Skin of body (tissue), 3 donors: ENCODE data around the gene OR4Q3. TPM values are rescaled to one million over a fixed set of nuclear protein-coding genes. Genes with fewer than 3 reads are reported as not detected.
"Not testable (repeated sequence)": the region's sequence is repeated elsewhere in the genome, so short reads cannot be mapped to it uniquely, and the experiment has no call there.

ENCODE experiments used
- DNase-seq: peaks from one replicate; lab custom pipeline; 2025; lab: John Stamatoyannopoulos, UW
- small RNA-seq: library from RNA; depleted of rRNA; stranded (forward); fragments of <200 nt; gene quantifications from one replicate; pipeline ENCODE3, GENCODE V24; 2014; ENCODE audit warnings: low replicate concordance
- total RNA-seq: library from RNA; depleted of rRNA; stranded (reverse); fragments of >200 nt; gene quantifications from one replicate; pipeline ENCODE4 v1.2.3, GENCODE V29; 2014

The OR4Q3 gene
- not detected for total RNA-seq

- DNase-seq = no peak
Measured at GRCh38 chr14:19743256-19743655, at the start of gene OR4Q3. TSS of gene OR4Q3 (plus strand) at chr14:19743571.

GRCh38 chr14:19729359-19729758 is 14.0 kb upstream of the OR4Q3 start:
- DNase-seq = no peak

GRCh38 chr14:19729763-19730162 is 13.6 kb upstream of the OR4Q3 start:
- no peak for DNase-seq

DNA sequence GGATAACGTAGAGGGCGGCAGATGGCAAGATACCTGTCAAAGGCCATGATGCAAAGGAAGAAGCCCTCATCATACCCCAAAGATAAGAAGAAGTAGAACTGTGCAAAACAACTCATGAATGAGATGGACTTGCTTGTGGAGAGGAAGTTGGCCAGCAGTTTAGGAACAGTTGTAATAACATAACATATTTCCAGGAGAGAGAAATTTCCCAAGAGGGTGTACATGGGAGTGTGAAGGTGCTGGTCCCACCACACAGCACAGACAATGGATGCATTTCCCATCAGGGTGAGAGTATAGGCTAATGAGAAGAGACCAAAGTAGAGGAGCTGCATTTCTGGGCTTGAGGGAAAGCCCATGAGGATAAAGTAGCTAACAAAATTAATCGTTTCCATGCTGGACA is 9.5 kb upstream of the OR4Q3 start:
- DNase-seq = not testable (repeated sequence)

DNA sequence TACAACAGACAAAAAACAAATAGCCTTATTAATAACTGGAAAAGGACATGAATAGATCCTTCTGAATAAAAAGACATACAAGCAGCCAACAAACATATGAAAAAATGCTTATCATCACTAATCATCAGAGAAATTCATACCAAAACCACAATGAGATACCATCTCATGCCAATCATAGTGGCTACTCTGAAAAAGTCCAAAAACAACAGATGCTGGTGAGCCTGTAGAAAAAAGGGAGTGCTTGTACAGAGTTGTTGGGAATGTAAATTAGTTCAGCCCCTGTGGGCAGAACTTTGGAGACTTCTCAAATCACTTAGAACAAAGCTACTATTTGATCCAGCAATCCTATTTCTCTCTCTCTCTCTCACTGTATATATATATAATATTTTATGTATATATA is 8.9 kb downstream of the OR4Q3 start:
- DNase-seq = not testable (repeated sequence)

GRCh38 chr14:19754172-19754571 is 10.8 kb downstream of the OR4Q3 start:
- no peak for DNase-seq

DNA sequence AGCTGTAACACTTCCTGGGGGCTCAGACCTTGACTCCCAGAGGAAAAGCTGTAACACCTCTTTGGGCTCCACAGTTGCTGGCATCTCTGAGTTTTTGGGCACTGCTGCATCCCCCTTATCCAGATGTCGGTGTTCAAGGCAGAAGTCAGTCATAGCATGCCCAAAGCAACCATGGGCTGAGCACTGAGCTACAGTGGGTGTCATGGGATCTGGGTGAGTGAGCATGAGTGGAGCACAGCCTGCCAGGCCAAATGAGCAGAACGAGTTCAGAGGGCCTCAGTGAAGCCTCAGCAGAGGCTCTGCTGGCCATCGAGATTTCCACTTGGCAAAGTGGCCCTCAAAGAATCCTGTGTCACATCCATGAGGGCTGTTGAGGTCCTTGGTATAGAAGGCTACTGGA is 28.1 kb downstream of the OR4Q3 start:
- not testable (repeated sequence) for DNase-seq

DNA sequence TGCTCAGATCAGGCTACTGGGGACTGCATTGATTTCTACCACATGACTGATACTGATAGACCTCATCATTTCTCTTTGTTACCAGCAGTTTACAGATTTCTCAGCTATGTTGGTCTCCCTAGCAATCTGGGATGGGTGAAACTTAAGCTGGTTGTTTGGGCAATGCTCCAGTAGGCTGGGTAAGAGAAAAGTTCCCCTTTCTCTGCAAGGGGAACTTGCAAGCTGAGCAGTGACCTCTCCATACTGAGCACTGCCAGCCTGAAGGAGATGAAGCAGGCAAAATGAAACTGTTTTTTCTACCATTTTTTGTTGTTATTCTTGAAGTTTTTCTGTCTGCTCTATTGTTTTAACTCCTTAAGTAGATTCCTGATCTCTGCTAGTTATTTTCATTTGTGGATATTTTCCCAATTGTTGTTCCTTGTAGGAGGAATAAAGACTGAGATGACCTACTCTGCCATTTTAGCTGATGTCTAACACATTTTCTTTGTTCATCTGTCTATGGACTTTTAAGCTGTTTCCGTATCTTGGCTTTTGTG is 28.6 kb downstream of the OR4Q3 start:
- DNase-seq = no peak

DNA sequence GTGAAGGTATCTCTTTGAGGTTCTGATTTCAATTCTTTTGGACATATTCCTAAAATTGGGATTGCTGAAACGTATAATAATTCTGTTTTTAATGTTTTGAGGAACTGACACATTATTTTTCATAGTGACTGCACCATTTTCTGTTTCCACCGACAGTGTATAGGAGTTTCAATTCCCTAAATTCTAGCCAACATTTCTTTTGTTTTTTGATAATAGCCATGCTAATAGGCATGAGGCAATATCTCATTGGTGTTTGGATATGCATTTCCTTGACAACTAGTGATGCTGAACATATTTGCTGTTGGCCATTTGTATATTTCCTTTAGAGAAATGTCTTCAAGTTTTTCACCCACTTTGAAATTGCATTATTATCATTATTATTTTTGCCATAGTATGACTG is 29.1 kb downstream of the OR4Q3 start:
- DNase-seq = not testable (repeated sequence)

GRCh38 chr14:19773204-19773603 is 29.8 kb downstream of the OR4Q3 start, which contains the start of gene OR4M1:
TSS of gene OR4M1 (plus strand) at chr14:19773504. CDS start at chr14:19780323, 6,819 bp downstream.
- DNase-seq = not testable (repeated sequence)

DNA sequence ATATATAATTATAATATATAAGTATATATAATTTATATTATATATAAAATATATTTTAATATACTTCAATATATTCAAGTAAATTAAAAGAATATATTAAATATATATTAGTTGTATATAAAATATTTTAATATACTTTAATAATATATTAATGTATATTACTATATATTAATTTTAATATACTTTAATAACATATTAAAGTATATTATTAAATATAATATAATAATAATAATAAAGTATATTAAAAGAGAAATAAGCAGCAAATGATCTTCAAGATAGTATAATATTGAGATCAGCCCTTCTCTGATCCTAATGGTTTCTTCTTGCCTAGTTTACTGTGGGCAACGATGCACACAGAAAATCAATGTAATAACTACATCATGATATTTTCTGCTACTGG is 32.2 kb downstream of the OR4Q3 start:
- no peak for DNase-seq

GRCh38 chr14:19785848-19786247 is 42.5 kb downstream of the OR4Q3 start:
- not testable (repeated sequence) for DNase-seq

GRCh38 chr14:19787318-19787717 is 43.9 kb downstream of the OR4Q3 start:
- DNase-seq = not testable (repeated sequence)

DNA sequence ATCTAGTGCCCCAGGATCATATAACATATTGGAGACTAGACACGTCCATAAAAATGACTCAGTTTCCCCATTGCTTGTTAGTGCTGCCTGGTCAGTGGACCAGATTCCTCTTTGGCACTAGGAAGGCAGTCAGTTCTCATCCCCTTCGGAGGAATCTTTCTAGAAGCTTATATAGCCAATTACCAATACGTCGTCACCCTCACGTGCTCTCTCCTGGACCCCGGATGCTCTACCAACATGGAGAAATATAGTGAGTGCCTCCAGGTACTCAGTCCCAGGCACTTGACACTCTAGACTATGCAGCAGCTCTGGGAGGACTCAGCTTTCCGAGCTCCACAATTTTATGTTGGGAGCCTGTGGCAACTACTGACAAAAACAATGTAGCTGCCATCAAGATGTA is 44.8 kb downstream of the OR4Q3 start:
- not testable (repeated sequence) for DNase-seq

DNA sequence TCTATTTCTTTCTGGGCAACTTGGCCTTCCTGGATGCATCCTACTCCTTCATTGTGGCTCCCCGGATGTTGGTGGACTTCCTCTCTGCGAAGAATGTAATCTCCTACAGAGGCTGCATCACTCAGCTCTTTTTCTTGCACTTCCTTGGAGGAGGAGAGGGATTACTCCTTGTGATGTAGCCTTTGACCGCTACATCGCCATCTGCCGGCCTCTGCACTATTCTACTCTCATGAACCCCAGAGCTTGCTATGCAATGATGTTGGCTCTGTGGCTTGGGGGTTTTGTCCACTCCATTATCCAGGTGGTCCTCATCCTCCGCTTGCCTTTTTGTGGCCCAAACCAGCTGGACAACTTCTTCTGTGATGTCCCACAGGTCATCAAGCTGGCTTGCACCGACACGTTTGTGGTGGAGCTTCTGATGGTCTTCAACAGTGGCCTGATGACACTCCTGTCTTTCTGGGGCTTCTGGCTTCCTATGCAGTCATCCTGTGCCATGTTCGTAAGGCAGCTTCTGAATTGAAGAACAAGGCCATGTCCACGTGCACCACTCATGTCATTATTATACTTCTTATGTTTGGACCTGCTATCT is 53.2 kb downstream of the OR4Q3 start:
- not testable (repeated sequence) for DNase-seq

Small RNA genes lying within 50 kb of the gene (small RNA-seq; reads per million reads assigned to genes)
- not detected for gene AL512310.1

Other genes starting within 250 kb of the OR4Q3 start
- gene OR11H2, start 29.7 kb upstream of the OR4Q3 start, total RNA-seq = not detected
- not detected for gene OR4M1, start 29.9 kb downstream of the OR4Q3 start, total RNA-seq
- gene OR4N2, start 60.2 kb downstream of the OR4Q3 start, total RNA-seq = not detected
- gene OR4K2, start 131.6 kb downstream of the OR4Q3 start, total RNA-seq = not detected
- not detected for gene OR4K5, start 177.0 kb downstream of the OR4Q3 start, total RNA-seq
- not detected for gene OR4K1, start 187.3 kb downstream of the OR4Q3 start, total RNA-seq
- gene OR4K15, start 232.0 kb downstream of the OR4Q3 start, total RNA-seq = not detected